Heart right ventricle (tissue), 16 donors: ENCODE measurements around the gene MRPL20. TPM values are rescaled to one million over a fixed set of nuclear protein-coding genes. Genes with fewer than 3 reads are reported as not detected.

Experiments used
- ATAC-seq, 8 donors: fragments of 200-7000 bp; cut with Tn5 transposase; one replicate each; pipeline ENCODE4 v1.9.1; 2020; ENCODE audit warnings: mild to moderate bottlenecking in 8 of 8, moderate library complexity in 8 of 8, moderate number of reproducible peaks in 1 of 8
- DNase-seq, 2 donors: peaks; one replicate each; pipeline ENCODE4 v3.0.0-alpha.2; 2020
- H3K27ac ChIP-seq, 10 donors: fragments of 200-600 bp; sonication (generic) in 2 of 10; one replicate each; pipeline versions ENCODE4 v1.5.0 to v1.8.0; 2020 to 2022; ENCODE audit warnings: mild to moderate bottlenecking in 3 of 10
- H3K27me3 ChIP-seq, 7 donors: fragments of 200-600 bp; one replicate each; pipeline ENCODE4 v1.8.0; 2021 to 2022; ENCODE audit warnings: mild to moderate bottlenecking in 2 of 7
- H3K36me3 ChIP-seq, 9 donors: fragments of 200-600 bp; sonication (generic) in 1 of 9; one replicate each; pipeline versions ENCODE4 v1.5.0 to v1.8.0; 2020 to 2022; ENCODE audit warnings: mild to moderate bottlenecking in 2 of 9
- H3K4me1 ChIP-seq, 9 donors: fragments of 200-600 bp; sonication (generic) in 1 of 9; one replicate each; pipeline versions ENCODE4 v1.5.0 to v1.8.0; 2020 to 2022; ENCODE audit warnings: mild to moderate bottlenecking in 4 of 9
- H3K4me3 ChIP-seq, 10 donors: fragments of 200-600 bp; sonication (generic) in 2 of 10; one replicate each; pipeline versions ENCODE4 v1.5.0 to v1.8.0; 2020 to 2022; ENCODE audit warnings: mild to moderate bottlenecking in 7 of 10, moderate library complexity in 2 of 10
- H3K9me3 ChIP-seq, 11 donors: fragments of 200-600 bp in 10 of 11; sonication (generic) in 2 of 11; one replicate each; pipeline versions ENCODE4 v1.5.0 to v1.8.0; 2013 to 2022; ENCODE audit warnings: mild to moderate bottlenecking in 2 of 11, control low read depth in 1 of 11, moderate library complexity in 1 of 11
- CTCF ChIP-seq, 9 donors: fragments of 200-600 bp; sonication (generic) in 2 of 9; IDR thresholded peaks; one replicate each; pipeline versions ENCODE4 v1.5.0 to v1.8.0; 2021 to 2022; ENCODE audit warnings: antibody characterized with exemption in 9 of 9, mild to moderate bottlenecking in 5 of 9, moderate library complexity in 1 of 9
- WGBS, 2 donors: extraction: QIAGEN DNeasy Blood & Tissue Kit; methylation state at CpG; one replicate each; pipeline ENCODE4 v1.1.7; 2013; ENCODE audit warnings: inconsistent platforms in 1 of 2; 5-methylcytosine and 5-hydroxymethylcytosine counted together
- intact Hi-C, 10 donors: fragments of 100-400 bp; cut with DNase I; formaldehyde crosslinking; loops; one replicate each; pipeline versions ENCODE4 v1.11.1 to v1.14.2; 2022
- polyA plus RNA-seq, 2 donors: library from polyadenylated mRNA; stranded (reverse); fragments of 200-250 nt; gene quantifications; one replicate each; pipeline ENCODE4 v1.2.3, GENCODE V29; 2013
- total RNA-seq, 10 donors: library from RNA; stranded (reverse); fragmentation: NEBNext Ultra II Directional in 3 of 10; extraction: Animal tissue kit (Norgen Biotek cat#: 25700) in 3 of 10; gene quantifications; one replicate each; pipeline versions ENCODE4 v1.2.1 to v1.2.4, GENCODE V29; 2021 to 2023
- donor health status: Arrhythmogenic right ventricular cardiomyopathy.
- donor health status: ischemic (EF 13 %, LVEDD 7.1; RV severe dilation, severe dysfunction).
- donor health status: healthy with polysubstance abuse.
- donor health status: DM: no; HTN: yes; CAD: no.
- donor health status: DM: no; HTN: no; CAD: no.
- donor health status: ischemic (EF 25% LVEDD 6.9; RV normal size, moderate dysfunction).
- donor health status: ischemic (EF 25% LVEDD 5.7; RV mildly dilated, moderate dysfunction).
- donor health status: healthy.
- donor health status: DM: yes; HTN: yes; CAD: no.
- donor health status: Ischemic cardiomyopathy.
- donor health status: ischemic (EF 35%, LVEDD 5.7; RV mildly dilated, moderate dysfunction).
- donor health status: nonischemic (EF 11% LVEDD 7.7; RV severe dilation, severe dysfunction).
- donor health status: DM: yes; HTN: yes; CAD: no.
- donor health status: PGD.
- donor health status: ischemic (EF 29% LVEDD 5.4; RV normal size, mild dysfunction).
- donor health status: nonischemic (EF 23%, LVEDD 6.1; RV moderate dilation, normal function).

The MRPL20 gene
- total and polyA plus RNA-seq, 12 donors, result 116 to 224 (median 132) TPM

- no peak for TF ChIP-seq CTCF (IDR thresholded peaks at IDR 0.05)
- no peaks in the 10 kb centered on the region for H3K36me3 ChIP-seq
- no peak overlapping the region for H3K27ac ChIP-seq
- no peak for DNase-seq
- no peak overlapping the region for H3K4me3 ChIP-seq
- no peak for ATAC-seq
- 82 to 89% methylated on average over 10 of the region's 10 CpGs for WGBS, 2 donors
- intact Hi-C loops, result no loop called here
- peaks cover 0 to 4% (median 0%) of the 10 kb centered on the region in 11 donors for H3K9me3 ChIP-seq
- peaks cover 0 to 20% (median 0%) of the 10 kb centered on the region in 7 donors for H3K27me3 ChIP-seq
- H3K4me1 ChIP-seq, result peaks cover 0 to 13% (median 8%) of the 10 kb centered on the region in 9 donors
These were observed 41.0 kb downstream of the MRPL20 start for GRCh38 chr1:1365875-1366698.

DNA sequence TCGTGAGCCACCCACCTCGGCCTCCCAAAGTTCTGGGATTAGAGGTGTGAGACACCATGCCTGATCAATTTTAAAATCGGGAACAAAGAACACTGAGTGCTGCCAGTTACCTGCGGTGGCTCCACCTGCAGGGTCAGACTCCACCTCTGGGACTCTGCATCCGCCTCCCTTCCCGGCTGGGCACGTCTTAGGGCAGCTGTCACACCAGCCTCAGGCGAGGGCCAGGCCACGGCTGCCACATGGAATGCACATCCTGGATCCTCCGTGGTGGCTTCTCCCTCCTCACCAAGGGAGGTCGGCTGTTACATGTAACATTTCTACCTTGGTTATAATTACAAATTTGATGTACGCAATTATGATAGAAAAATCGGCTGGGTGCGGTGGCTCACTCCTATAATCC, 42.8 kb downstream of the MRPL20 start:
- DNase-seq (no peak), ATAC-seq (no peak)
- peaks cover 0 to 27% (median 8%) of the 10 kb centered on the region in 9 donors for H3K4me1 ChIP-seq
- peaks cover 0 to 4% (median 0%) of the 10 kb centered on the region in 11 donors for H3K9me3 ChIP-seq
- peaks cover 0 to 36% (median 4%) of the 10 kb centered on the region in 7 donors for H3K27me3 ChIP-seq
- no peak overlapping the region for H3K4me3 ChIP-seq
- no peak overlapping the region for H3K27ac ChIP-seq
- no peaks in the 10 kb centered on the region for H3K36me3 ChIP-seq
- TF ChIP-seq CTCF (IDR thresholded peaks at IDR 0.05), result no peak
- intact Hi-C loops, result no loop called here
- 77 to 83% methylated on average over 14 of the region's 14 CpGs for WGBS, 2 donors

GRCh38 chr1:1361982-1362423, 45.1 kb downstream of the MRPL20 start:
- intact Hi-C loops, result no loop called here
- DNase-seq, result peak; percentile 38 to 58
- H3K4me3 ChIP-seq, result no peak overlapping the region
- 21 to 22% methylated on average over 13 of the region's 13 CpGs for WGBS, 2 donors
- peaks cover 0 to 4% (median 0%) of the 10 kb centered on the region in 11 donors for H3K9me3 ChIP-seq
- H3K36me3 ChIP-seq, result no peaks in the 10 kb centered on the region
- peak in 2 of 8 donors; percentile 18 to 28 for ATAC-seq
- peaks cover 0 to 36% (median 9%) of the 10 kb centered on the region in 9 donors for H3K4me1 ChIP-seq
- peaks cover 0 to 59% (median 20%) of the 10 kb centered on the region in 7 donors for H3K27me3 ChIP-seq
- peak in 2 of 9 donors; percentile 14 to 24 for TF ChIP-seq CTCF (IDR thresholded peaks at IDR 0.05)
- peak overlapping the region; percentile 7 to 93 (median 54) for H3K27ac ChIP-seq

DNA sequence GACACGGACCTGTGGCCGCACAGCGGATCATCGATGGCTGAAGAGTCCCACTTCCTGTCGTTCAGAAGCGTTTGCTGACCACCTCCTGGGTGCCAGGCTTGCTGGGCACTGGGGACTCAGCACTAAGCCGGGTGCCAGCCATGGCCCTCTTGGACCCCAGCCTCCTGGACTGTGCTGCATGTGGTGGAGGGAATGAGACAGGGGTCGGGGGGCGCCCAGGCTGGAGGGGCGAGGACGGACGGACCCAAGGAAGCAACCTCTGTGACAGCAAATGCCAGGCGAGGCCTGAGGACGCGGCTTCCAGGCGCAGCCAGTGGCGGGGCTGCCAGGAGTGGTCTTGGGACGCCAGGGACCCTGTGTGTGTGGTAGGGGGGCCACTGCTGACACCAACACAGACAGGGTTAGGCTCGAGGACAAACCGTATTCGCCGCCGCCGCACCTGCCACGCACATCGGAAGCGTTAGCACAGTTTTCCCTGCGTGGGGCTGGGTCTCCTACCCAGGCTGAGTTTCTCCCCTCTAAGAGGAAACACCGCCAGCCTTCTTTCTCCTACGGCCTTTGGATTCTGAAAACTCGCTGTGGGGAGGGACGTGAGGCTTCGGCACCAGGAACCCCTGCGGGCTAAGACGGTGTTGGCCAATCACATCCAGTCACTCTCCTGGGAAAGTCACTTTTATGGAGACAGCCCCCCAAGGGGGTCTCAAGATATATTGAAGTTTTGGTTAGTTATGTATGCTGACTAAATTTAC, 45.7 kb downstream of the MRPL20 start:
- peaks cover 0 to under 1% (median 0%) of the 10 kb centered on the region in 11 donors for H3K9me3 ChIP-seq
- no peaks in the 10 kb centered on the region for H3K36me3 ChIP-seq
- no peak for ATAC-seq
- H3K4me1 ChIP-seq, result peaks cover 0 to 42% (median 13%) of the 10 kb centered on the region in 9 donors
- 76 to 78% methylated on average over 35 of the region's 35 CpGs for WGBS, 2 donors
- no peak overlapping the region for H3K4me3 ChIP-seq
- H3K27ac ChIP-seq, result peak overlapping the region; percentile 7 to 93 (median 56)
- H3K27me3 ChIP-seq, result peaks cover 0 to 65% (median 26%) of the 10 kb centered on the region in 7 donors
- DNase-seq, result no peak
- no peak for TF ChIP-seq CTCF (IDR thresholded peaks at IDR 0.05)
- intact Hi-C loops, result no loop called here
